Neural crest cell (in vitro differentiated cells): ENCODE measurements around the gene RRM2. TPM values are rescaled to one million over a fixed set of nuclear protein-coding genes. Genes with fewer than 3 reads are reported as not detected.

Experiments
- DNase-seq: peaks from one replicate; pipeline ENCODE4 v3.0.0; 2021; ENCODE audit warnings: low read depth, mixed read lengths, low spot score
- H3K27ac Mint-ChIP-seq: one replicate; pipeline ENCODE4 v1.8.0; 2021; ENCODE audit warnings: mild to moderate bottlenecking, mixed read lengths; ENCODE audit not compliant: unreplicated experiment
- H3K27me3 Mint-ChIP-seq: 2 replicates; pipeline ENCODE4 v1.8.0; 2021; ENCODE audit warnings: low read depth, mild to moderate bottlenecking, mixed read lengths
- H3K36me3 Mint-ChIP-seq: 2 replicates; pipeline ENCODE4 v1.8.0; 2021; ENCODE audit warnings: low read depth, mild to moderate bottlenecking, mixed read lengths
- H3K4me1 Mint-ChIP-seq: 2 replicates; pipeline ENCODE4 v1.8.0; 2021; ENCODE audit warnings: mixed read lengths
- H3K4me3 Mint-ChIP-seq: one replicate; pipeline ENCODE4 v1.8.0; 2021; ENCODE audit warnings: mild to moderate bottlenecking, mixed read lengths
- H3K9me3 Mint-ChIP-seq: 2 replicates; pipeline ENCODE4 v1.8.0; 2021; ENCODE audit warnings: mixed read lengths
- total RNA-seq: library from RNA; stranded (reverse); gene quantifications from 2 replicates; pipeline ENCODE4 v1.2.1, GENCODE V29; 2021
- TF ChIP-seq, protein P1 (sequence below): fragments of 200-600 bp; sonication (generic); conservative IDR thresholded peaks from 2 replicates; pipeline ENCODE4 v1.5.0; 2021; ENCODE audit warnings: antibody characterized with exemption, mild to moderate bottlenecking

RRM2 gene
- total RNA-seq, 1 donor from 2014 or later: 210 TPM

- TF ChIP-seq, protein P1, sequence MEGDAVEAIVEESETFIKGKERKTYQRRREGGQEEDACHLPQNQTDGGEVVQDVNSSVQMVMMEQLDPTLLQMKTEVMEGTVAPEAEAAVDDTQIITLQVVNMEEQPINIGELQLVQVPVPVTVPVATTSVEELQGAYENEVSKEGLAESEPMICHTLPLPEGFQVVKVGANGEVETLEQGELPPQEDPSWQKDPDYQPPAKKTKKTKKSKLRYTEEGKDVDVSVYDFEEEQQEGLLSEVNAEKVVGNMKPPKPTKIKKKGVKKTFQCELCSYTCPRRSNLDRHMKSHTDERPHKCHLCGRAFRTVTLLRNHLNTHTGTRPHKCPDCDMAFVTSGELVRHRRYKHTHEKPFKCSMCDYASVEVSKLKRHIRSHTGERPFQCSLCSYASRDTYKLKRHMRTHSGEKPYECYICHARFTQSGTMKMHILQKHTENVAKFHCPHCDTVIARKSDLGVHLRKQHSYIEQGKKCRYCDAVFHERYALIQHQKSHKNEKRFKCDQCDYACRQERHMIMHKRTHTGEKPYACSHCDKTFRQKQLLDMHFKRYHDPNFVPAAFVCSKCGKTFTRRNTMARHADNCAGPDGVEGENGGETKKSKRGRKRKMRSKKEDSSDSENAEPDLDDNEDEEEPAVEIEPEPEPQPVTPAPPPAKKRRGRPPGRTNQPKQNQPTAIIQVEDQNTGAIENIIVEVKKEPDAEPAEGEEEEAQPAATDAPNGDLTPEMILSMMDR: no peak
- H3K27me3 Mint-ChIP-seq: no peaks in the 10 kb centered on the region
- no peak overlapping the region for H3K27ac Mint-ChIP-seq
- DNase-seq: no peak
- peaks cover 35% of the 10 kb centered on the region for H3K4me1 Mint-ChIP-seq
- no peak overlapping the region for H3K4me3 Mint-ChIP-seq
- no peaks in the 10 kb centered on the region for H3K9me3 Mint-ChIP-seq
- H3K36me3 Mint-ChIP-seq: peaks cover 4% of the 10 kb centered on the region
Observed at GRCh38 chr2:10175441-10175840, 52.9 kb downstream of the RRM2 start.

- H3K27me3 Mint-ChIP-seq: no peaks in the 10 kb centered on the region
Observed at GRCh38 chr2:10178751-10179150, 56.2 kb downstream of the RRM2 start.

DNA sequence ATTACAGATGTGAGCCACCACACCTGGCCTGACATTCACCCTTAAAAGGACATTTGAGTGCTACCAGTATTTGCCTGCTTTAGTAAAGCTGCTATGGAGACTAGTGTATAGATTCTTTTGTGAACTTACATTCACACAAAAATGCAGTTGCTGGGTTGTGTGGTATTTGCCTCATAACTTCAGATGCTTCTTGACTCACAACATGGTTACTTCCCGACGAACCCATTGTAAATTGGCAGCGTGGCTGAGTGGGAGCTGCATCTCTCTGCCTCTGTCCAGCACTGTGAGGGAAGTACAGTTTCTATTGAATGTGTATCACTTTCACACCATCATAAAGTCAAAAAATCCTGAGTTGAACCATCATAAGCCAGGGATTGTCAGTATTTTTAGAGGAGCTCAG is 56.9 kb downstream of the RRM2 start:
- TF ChIP-seq, protein P1: no peak
- no peaks in the 10 kb centered on the region for H3K27me3 Mint-ChIP-seq
- H3K36me3 Mint-ChIP-seq: peaks cover 10% of the 10 kb centered on the region
- H3K9me3 Mint-ChIP-seq: no peaks in the 10 kb centered on the region
- DNase-seq: no peak
- no peak overlapping the region for H3K27ac Mint-ChIP-seq
- H3K4me1 Mint-ChIP-seq: peaks cover 7% of the 10 kb centered on the region
- H3K4me3 Mint-ChIP-seq: no peak overlapping the region

More at GRCh38 chr2:10178751-10179150, 56.2 kb downstream of the RRM2 start:
- Mint-ChIP-seq H3K4me1 (peaks cover 7% of the 10 kb centered on the region), H3K4me3 (no peak overlapping the region), H3K36me3 (peaks cover 10% of the 10 kb centered on the region), H3K27ac (no peak overlapping the region), H3K9me3 (no peaks in the 10 kb centered on the region)
- TF ChIP-seq, protein P1: no peak
- DNase-seq: no peak

DNA sequence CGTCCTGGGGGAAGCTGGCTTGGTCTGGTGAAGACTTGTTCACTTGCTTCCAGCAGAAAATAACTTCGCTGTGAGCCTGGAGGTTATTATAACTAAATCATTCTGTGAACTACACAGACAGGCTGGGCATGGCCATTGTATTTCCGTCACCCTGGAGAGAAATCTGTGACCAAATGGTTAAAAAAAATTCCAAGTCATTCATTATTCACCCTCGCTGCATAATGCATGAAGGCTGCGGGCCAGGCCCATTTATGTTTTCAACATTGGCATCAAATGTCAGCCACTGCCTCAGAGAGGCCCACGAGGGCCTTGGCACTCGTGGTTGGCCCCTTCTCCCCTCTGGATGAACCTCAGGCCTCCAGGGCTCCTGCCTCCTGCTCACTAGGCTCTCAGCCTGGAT is 57.7 kb downstream of the RRM2 start:
- TF ChIP-seq, protein P1: no peak
- H3K4me1 Mint-ChIP-seq: peaks cover 10% of the 10 kb centered on the region
- no peaks in the 10 kb centered on the region for H3K9me3 Mint-ChIP-seq

More for the DNA sequence above, 57.7 kb downstream of the RRM2 start:
- DNase-seq: no peak
- Mint-ChIP-seq H3K4me3 (no peak overlapping the region), H3K36me3 (peaks cover 10% of the 10 kb centered on the region), H3K27ac (no peak overlapping the region), H3K27me3 (no peaks in the 10 kb centered on the region)

Other genes with a start within 250 kb of the RRM2 start
- 2.0 and 3.4 TPM in 2 replicates for gene GRHL1, start 171.0 kb upstream of the RRM2 start, total RNA-seq
- gene KLF11, start 79.2 kb upstream of the RRM2 start, total RNA-seq: 8.2 and 8.5 TPM in 2 replicates
- not detected in 2 replicates for gene CYS1, start 42.3 kb upstream of the RRM2 start, total RNA-seq
- 16.2 and 17.3 TPM in 2 replicates for gene HPCAL1, start 180.2 kb downstream of the RRM2 start, total RNA-seq